HepG2 (cell line): Measurements from ENCODE around the gene ACSF3. TPM values are rescaled to one million over a fixed set of nuclear protein-coding genes. Genes with fewer than 3 reads are reported as not detected.

Experiments used
- ATF5 ChIP-seq: sonication (generic); formaldehyde crosslinking; IDR thresholded peaks from 2 replicates; pipeline ENCODE4 v1.4.0; 2020; ENCODE audit warnings: mild to moderate bottlenecking, low read depth, missing genetic modification reagents
- ATF7 ChIP-seq, 2 experiments: fragments of 450-650 bp in 1 of 2; sonication (generic) in 1 of 2; formaldehyde crosslinking in 1 of 2; IDR thresholded peaks; 2 replicates each; pipeline versions ENCODE4 v1.4.0 to v1.6.1; 2016 to 2020; ENCODE audit warnings: antibody characterized with exemption in 1 of 2, mild to moderate bottlenecking in 1 of 2, missing genetic modification reagents in 1 of 2
- CCDC6 ChIP-seq: sonication (generic); formaldehyde crosslinking; IDR thresholded peaks from 2 replicates; pipeline ENCODE4 v1.8.1; 2022; ENCODE audit warnings: mild to moderate bottlenecking, missing genetic modification reagents, moderate library complexity
- FOSL2 ChIP-seq: sonication (generic); formaldehyde crosslinking; IDR thresholded peaks from 2 replicates; pipeline ENCODE4 v1.4.0; 2020; ENCODE audit warnings: missing genetic modification reagents
- GFI1 ChIP-seq: sonication (generic); formaldehyde crosslinking; IDR thresholded peaks from 2 replicates; pipeline ENCODE4 v1.5.0; 2020; ENCODE audit warnings: missing genetic modification reagents, mild to moderate bottlenecking, borderline replicate concordance
- HMGA1 ChIP-seq: sonication (generic); formaldehyde crosslinking; conservative IDR thresholded peaks from 2 replicates; pipeline ENCODE4 v1.4.0; 2020; ENCODE audit warnings: missing genetic modification reagents
- NFE2L1 ChIP-seq: sonication (generic); formaldehyde crosslinking; IDR thresholded peaks from 2 replicates; pipeline ENCODE4 v1.4.0; 2020; ENCODE audit warnings: missing genetic modification reagents, mild to moderate bottlenecking, borderline replicate concordance
- RCOR2 ChIP-seq: IDR thresholded peaks from 2 replicates; pipeline ENCODE4 v1.6.1; 2016; ENCODE audit warnings: missing biosample characterization, missing genetic modification reagents
- THAP7 ChIP-seq: sonication (generic); formaldehyde crosslinking; IDR thresholded peaks from 2 replicates; pipeline ENCODE4 v1.8.1; 2023; ENCODE audit warnings: mild to moderate bottlenecking, missing genetic modification reagents
- XRCC5 ChIP-seq: fragments of 200-400 bp; formaldehyde crosslinking; optimal IDR thresholded peaks from 2 replicates; pipeline ENCODE3; 2017; ENCODE audit warnings: mild to moderate bottlenecking, low read length
- ZNF143 ChIP-seq: sonication (generic); formaldehyde crosslinking; IDR thresholded peaks from 2 replicates; pipeline ENCODE4 v1.4.0; 2020; ENCODE audit warnings: missing genetic modification reagents
- ZNF414 ChIP-seq: sonication (generic); formaldehyde crosslinking; IDR thresholded peaks from 2 replicates; pipeline ENCODE4 v1.5.0; 2020; ENCODE audit warnings: missing genetic modification reagents
- ZNF460 ChIP-seq: sonication (generic); formaldehyde crosslinking; IDR thresholded peaks from 2 replicates; pipeline ENCODE4 v1.5.1; 2020; ENCODE audit warnings: missing genetic modification reagents, mild to moderate bottlenecking, borderline replicate concordance
- polyA plus RNA-seq, 8 experiments: library from polyadenylated mRNA; depleted of rRNA in 3 of 8; stranded (reverse) in 7 of 8; unstranded in 1 of 8; fragments of >200 nt; fragmentation: Illumina TruSeq in 4 of 8; extraction: Trizol in 4 of 8; gene quantifications; 2 replicates each; pipeline versions ENCODE4 v1.2.1 to v1.2.3, GENCODE V29; 2011 to 2016; ENCODE audit warnings: low read depth in 4 of 8, missing spikeins in 1 of 8, mixed read lengths in 1 of 8; ENCODE audit not compliant: insufficient read depth in 1 of 8
- total RNA-seq, 5 experiments: library from RNA; depleted of rRNA; stranded (reverse); fragments of >200 nt; fragmentation: Illumina TruSeq; extraction: Trizol; gene quantifications; 2 replicates each; pipeline ENCODE4 v1.2.3, GENCODE V29; 2016; ENCODE audit warnings: low read depth in 1 of 5

ACSF3 gene
- total and polyA plus RNA-seq, 2 of the 13 experiments (the other 11 are each of a cell fraction or from before 2014, with no cell fraction given) = 14.9 to 30.6 TPM

GRCh38 chr16:89155184-89155679 is 61.6 kb downstream of the ACSF3 start (continued):
- TF ChIP-seq XRCC5 (no peak), CCDC6 (CRISPR knock-in tag) (no peak), NFE2L1 (no peak), ATF5 (no peak), ZNF460 (CRISPR knock-in tag) (no peak), FOSL2 (CRISPR knock-in tag) (0 out of 2 replicates have a peak, but pooled peaks have one; percentile 3), ZNF143 (CRISPR knock-in tag) (no peak), ATF7 (IDR thresholded peaks at IDR 0.05) (no peak), ATF7 (CRISPR knock-in tag; IDR thresholded peaks at IDR 0.05) (no peak), ZNF414 (CRISPR knock-in tag) (no peak), THAP7 (CRISPR knock-in tag) (no peak), HMGA1 (CRISPR knock-in tag) (no peak), GFI1 (CRISPR knock-in tag) (no peak), RCOR2 (CRISPR knock-in tag) (no peak)
